Endothelial cell (in vitro differentiated cells): ENCODE data around the gene KRTDAP. TPM values are rescaled to one million over a fixed set of nuclear protein-coding genes. Genes with fewer than 3 reads are reported as not detected.

Experiments
- DNase-seq: peaks from one replicate; pipeline ENCODE4 v3.0.0; 2021; ENCODE audit warnings: low spot score
- H3K27ac Mint-ChIP-seq: one replicate; pipeline ENCODE4 v1.8.0; 2021; ENCODE audit warnings: mixed read lengths, inconsistent platforms; ENCODE audit not compliant: unreplicated experiment
- H3K27me3 Mint-ChIP-seq: one replicate; pipeline ENCODE4 v1.8.0; 2021; ENCODE audit warnings: mild to moderate bottlenecking, moderate library complexity, mixed read lengths, inconsistent platforms; ENCODE audit not compliant: unreplicated experiment
- H3K36me3 Mint-ChIP-seq: one replicate; pipeline ENCODE4 v1.8.0; 2021; ENCODE audit warnings: mild to moderate bottlenecking, low read depth, mixed read lengths, inconsistent platforms; ENCODE audit not compliant: unreplicated experiment
- H3K4me1 Mint-ChIP-seq: one replicate; pipeline ENCODE4 v1.8.0; 2021; ENCODE audit warnings: mild to moderate bottlenecking, mixed read lengths, inconsistent platforms; ENCODE audit not compliant: unreplicated experiment
- H3K4me3 Mint-ChIP-seq: one replicate; pipeline ENCODE4 v1.8.0; 2021; ENCODE audit warnings: mild to moderate bottlenecking, mixed read lengths, inconsistent platforms; ENCODE audit not compliant: unreplicated experiment
- H3K9me3 Mint-ChIP-seq: one replicate; pipeline ENCODE4 v1.8.0; 2021; ENCODE audit warnings: mixed read lengths, inconsistent platforms; ENCODE audit not compliant: unreplicated experiment
- CTCF ChIP-seq: fragments of 200-600 bp; sonication (generic); IDR thresholded peaks from one replicate; pipeline ENCODE4 v1.5.0; 2021; ENCODE audit warnings: antibody characterized with exemption; ENCODE audit not compliant: unreplicated experiment
- total RNA-seq: library from RNA; stranded (reverse); fragmentation: NEBNext Ultra II Directional; extraction: Animal tissue kit (Norgen Biotek cat#: 25700); gene quantifications from one replicate; pipeline ENCODE4 v1.2.1, GENCODE V29; 2021; ENCODE audit not compliant: unreplicated experiment

KRTDAP gene
- total RNA-seq, 1 donor from 2014 or later = not detected

- DNase-seq = no peak
- Mint-ChIP-seq H3K4me3 (no peak overlapping the region), H3K27ac (no peak overlapping the region), H3K4me1 (no peaks in the 10 kb centered on the region), H3K36me3 (peaks cover 24% of the 10 kb centered on the region), H3K9me3 (no peaks in the 10 kb centered on the region), H3K27me3 (peaks cover 2% of the 10 kb centered on the region)
- no peak for TF ChIP-seq CTCF
Observed at GRCh38 chr19:35501684-35502083, 11.4 kb upstream of the KRTDAP start.

- no peak for DNase-seq
- no peak overlapping the region for H3K27ac Mint-ChIP-seq
- H3K4me3 Mint-ChIP-seq = no peak overlapping the region
- no peaks in the 10 kb centered on the region for H3K4me1 Mint-ChIP-seq
- TF ChIP-seq CTCF = no peak
- no peaks in the 10 kb centered on the region for H3K27me3 Mint-ChIP-seq
- peaks cover 19% of the 10 kb centered on the region for H3K36me3 Mint-ChIP-seq
- H3K9me3 Mint-ChIP-seq = no peaks in the 10 kb centered on the region
Observed at GRCh38 chr19:35500611-35501010, 10.3 kb upstream of the KRTDAP start.

- H3K27ac Mint-ChIP-seq = no peak overlapping the region
- no peak for TF ChIP-seq CTCF
- peaks cover 19% of the 10 kb centered on the region for H3K36me3 Mint-ChIP-seq
- H3K4me3 Mint-ChIP-seq = no peak overlapping the region
- H3K4me1 Mint-ChIP-seq = no peaks in the 10 kb centered on the region
- no peak for DNase-seq
- no peaks in the 10 kb centered on the region for H3K27me3 Mint-ChIP-seq
- H3K9me3 Mint-ChIP-seq = no peaks in the 10 kb centered on the region
Observed at GRCh38 chr19:35498984-35499527, 8.8 kb upstream of the KRTDAP start.

- Mint-ChIP-seq H3K27me3 (no peaks in the 10 kb centered on the region), H3K27ac (no peak overlapping the region), H3K36me3 (peaks cover 19% of the 10 kb centered on the region), H3K4me1 (no peaks in the 10 kb centered on the region), H3K4me3 (no peak overlapping the region), H3K9me3 (no peaks in the 10 kb centered on the region)
- TF ChIP-seq CTCF = no peak
- DNase-seq = no peak
Observed at GRCh38 chr19:35498220-35498619, 8.0 kb upstream of the KRTDAP start.

- H3K27ac Mint-ChIP-seq = no peak overlapping the region
- H3K27me3 Mint-ChIP-seq = no peaks in the 10 kb centered on the region
- TF ChIP-seq CTCF = no peak
- H3K4me1 Mint-ChIP-seq = no peaks in the 10 kb centered on the region
- no peak for DNase-seq
- H3K4me3 Mint-ChIP-seq = no peak overlapping the region
- H3K36me3 Mint-ChIP-seq = peaks cover 16% of the 10 kb centered on the region
- H3K9me3 Mint-ChIP-seq = no peaks in the 10 kb centered on the region
Observed at GRCh38 chr19:35497406-35497805, 7.1 kb upstream of the KRTDAP start.
